ENCODE data around the gene RASAL2.

- peak in 1 of 2 donors; percentile 33 for TF ChIP-seq CTCF (IDR thresholded peaks at IDR 0.05)
- no peak for TF ChIP-seq POLR2AphosphoS5 (IDR thresholded peaks at IDR 0.05)
- TF ChIP-seq POLR2A (IDR thresholded peaks at IDR 0.05): no peak
- no peak for TF ChIP-seq EP300 (IDR thresholded peaks at IDR 0.05)
Measured at GRCh38 chr1:178282949-178283367, 189.1 kb downstream of the RASAL2 start.

Measured in suprapubic skin (tissue), 4 donors.